ENCODE data around the gene MLXIP.

GRCh38 chr12:122054842-122055520 is 23.6 kb upstream of the MLXIP start:
- TF ChIP-seq, protein P1, sequence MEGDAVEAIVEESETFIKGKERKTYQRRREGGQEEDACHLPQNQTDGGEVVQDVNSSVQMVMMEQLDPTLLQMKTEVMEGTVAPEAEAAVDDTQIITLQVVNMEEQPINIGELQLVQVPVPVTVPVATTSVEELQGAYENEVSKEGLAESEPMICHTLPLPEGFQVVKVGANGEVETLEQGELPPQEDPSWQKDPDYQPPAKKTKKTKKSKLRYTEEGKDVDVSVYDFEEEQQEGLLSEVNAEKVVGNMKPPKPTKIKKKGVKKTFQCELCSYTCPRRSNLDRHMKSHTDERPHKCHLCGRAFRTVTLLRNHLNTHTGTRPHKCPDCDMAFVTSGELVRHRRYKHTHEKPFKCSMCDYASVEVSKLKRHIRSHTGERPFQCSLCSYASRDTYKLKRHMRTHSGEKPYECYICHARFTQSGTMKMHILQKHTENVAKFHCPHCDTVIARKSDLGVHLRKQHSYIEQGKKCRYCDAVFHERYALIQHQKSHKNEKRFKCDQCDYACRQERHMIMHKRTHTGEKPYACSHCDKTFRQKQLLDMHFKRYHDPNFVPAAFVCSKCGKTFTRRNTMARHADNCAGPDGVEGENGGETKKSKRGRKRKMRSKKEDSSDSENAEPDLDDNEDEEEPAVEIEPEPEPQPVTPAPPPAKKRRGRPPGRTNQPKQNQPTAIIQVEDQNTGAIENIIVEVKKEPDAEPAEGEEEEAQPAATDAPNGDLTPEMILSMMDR (IDR thresholded peaks at IDR 0.05), result no peak
- no peak for TF ChIP-seq POLR2A (IDR thresholded peaks at IDR 0.05)

Measured in ovary (tissue), 3 donors.